PC-9 (cell line): ENCODE results near the gene BTRC. TPM values are rescaled to one million over a fixed set of nuclear protein-coding genes. Genes with fewer than 3 reads are reported as not detected.

Experiments
- BruUV-seq: library from RNA; stranded (reverse); fragments of 400-500 nt; replicated peaks from 2 replicates; lab custom pipeline; 2021; lab: Mats Ljungman, UMichigan
- CTCF ChIA-PET: fragments of 300-600 bp; sonication (Branson Sonifier 250); formaldehyde crosslinking; loops from one replicate; lab custom pipeline; 2022; ENCODE audit warnings: antibody characterized with exemption; lab: Charles Lee
- POLR2A ChIA-PET: fragments of 300-600 bp; sonication (Branson Sonifier 250); formaldehyde crosslinking; loops from one replicate; lab custom pipeline; 2022; ENCODE audit warnings: antibody characterized with exemption; ENCODE audit not compliant: unreplicated experiment; lab: Charles Lee
- DNase-seq, 2 experiments: peaks; one replicate each; pipeline versions ENCODE4 v3.0.0 to v3.0.0-alpha.2; 2015 to 2022; ENCODE audit warnings: mixed read lengths in 1 of 2
- H2AFZ ChIP-seq: fragments of 200-600 bp; sonication (generic); 2 replicates; pipeline ENCODE4 v1.8.1; 2017; ENCODE audit warnings: antibody characterized with exemption
- H3F3A ChIP-seq: fragments of 200-600 bp; sonication (generic); 2 replicates; pipeline ENCODE4 v1.8.1; 2017; ENCODE audit warnings: antibody characterized with exemption, mild to moderate bottlenecking, low read depth; ENCODE audit not compliant: insufficient read depth
- H3K27ac ChIP-seq: fragments of 200-600 bp; sonication (generic); 2 replicates; pipeline ENCODE4 v1.6.1; 2016; ENCODE audit warnings: mixed run types
- H3K27me3 ChIP-seq: fragments of 200-600 bp; sonication (generic); 2 replicates; pipeline ENCODE4 v1.6.1; 2016; ENCODE audit warnings: low read depth, mixed run types; ENCODE audit not compliant: insufficient read depth
- H3K36me3 ChIP-seq: fragments of 200-600 bp; sonication (generic); 2 replicates; pipeline ENCODE4 v1.6.1; 2016; ENCODE audit warnings: low read depth, mixed run types
- H3K4me1 ChIP-seq: fragments of 200-600 bp; sonication (generic); replicated peaks from 2 replicates; pipeline ENCODE4 v1.6.1; 2016; ENCODE audit warnings: mixed run types; ENCODE audit not compliant: insufficient read depth
- H3K4me2 ChIP-seq: fragments of 200-600 bp; sonication (generic); 2 replicates; pipeline ENCODE4 v1.6.1; 2017; ENCODE audit warnings: mixed run types
- H3K4me3 ChIP-seq: fragments of 200-600 bp; sonication (generic); 2 replicates; pipeline ENCODE4 v1.6.1; 2016; ENCODE audit warnings: mixed run types
- H3K79me2 ChIP-seq: fragments of 200-600 bp; sonication (generic); 2 replicates; pipeline ENCODE4 v1.6.1; 2017; ENCODE audit warnings: low read depth, mixed run types
- H3K9me2 ChIP-seq: fragments of 200-600 bp; sonication (generic); 2 replicates; pipeline ENCODE4 v1.8.1; 2017; ENCODE audit warnings: mild to moderate bottlenecking; ENCODE audit not compliant: insufficient read depth
- H3K9me3 ChIP-seq: fragments of 200-600 bp; sonication (generic); 2 replicates; pipeline ENCODE4 v1.8.1; 2016; ENCODE audit warnings: low read depth; ENCODE audit not compliant: insufficient read depth
- H4K20me1 ChIP-seq: fragments of 200-600 bp; sonication (generic); 2 replicates; pipeline ENCODE4 v1.8.1; 2017; ENCODE audit not compliant: insufficient read depth
- EZH2 ChIP-seq: fragments of 200-600 bp; sonication (generic); IDR thresholded peaks from 2 replicates; pipeline ENCODE4 v1.8.0; 2017; ENCODE audit warnings: antibody characterized with exemption, low read depth
- intact Hi-C: fragments of 100-400 bp; cut with micrococcal nuclease; formaldehyde crosslinking; loops from one replicate; pipeline ENCODE4 v1.10.0; 2022; ENCODE audit not compliant: unreplicated experiment
- total RNA-seq: library from RNA; stranded (reverse); gene quantifications from 2 replicates; pipeline ENCODE4 v1.2.3, GENCODE V29; 2021
- TF ChIP-seq, protein P1 (sequence below): fragments of 200-600 bp; sonication (generic); conservative IDR thresholded peaks from 2 replicates; pipeline ENCODE4 v1.6.1; 2017; ENCODE audit warnings: mixed run types, antibody characterized with exemption, mild to moderate bottlenecking, moderate library complexity

BTRC gene
- total RNA-seq, 1 experiment from 2014 or later, result 15.6 TPM

DNA sequence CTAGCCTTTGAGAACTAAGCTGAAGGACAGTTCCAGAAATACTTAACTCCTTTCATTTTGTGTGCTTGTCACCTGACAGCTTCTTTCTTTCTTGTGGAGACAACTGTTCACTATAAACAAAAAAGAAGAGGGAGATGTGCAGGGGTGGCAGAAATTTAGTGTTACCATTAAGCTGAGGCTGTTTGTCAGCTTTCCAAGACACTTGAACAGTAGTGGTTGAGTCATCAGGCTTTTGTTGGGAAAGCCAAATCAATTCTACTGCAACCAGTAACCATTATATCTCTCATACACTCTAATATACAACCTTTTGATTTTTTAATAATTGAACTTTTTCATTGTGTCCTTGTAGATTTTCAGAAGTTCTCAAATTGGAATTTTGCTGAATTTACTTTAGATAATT is 158.8 kb downstream of the BTRC start:
- Histone ChIP-seq H4K20me1 (no peaks in the 10 kb centered on the region), H3K9me2 (no peaks in the 10 kb centered on the region), H3K4me2 (no peak overlapping the region), H3F3A (no peaks in the 10 kb centered on the region), H3K36me3 (no peaks in the 10 kb centered on the region), H3K4me1 (no peaks in the 10 kb centered on the region), H3K79me2 (no peaks in the 10 kb centered on the region), H2AFZ (no peak overlapping the region), H3K27ac (no peak overlapping the region), H3K27me3 (no peaks in the 10 kb centered on the region), H3K4me3 (no peak overlapping the region), H3K9me3 (no peaks in the 10 kb centered on the region)
- no peak for TF ChIP-seq EZH2
- TF ChIP-seq, protein P1, sequence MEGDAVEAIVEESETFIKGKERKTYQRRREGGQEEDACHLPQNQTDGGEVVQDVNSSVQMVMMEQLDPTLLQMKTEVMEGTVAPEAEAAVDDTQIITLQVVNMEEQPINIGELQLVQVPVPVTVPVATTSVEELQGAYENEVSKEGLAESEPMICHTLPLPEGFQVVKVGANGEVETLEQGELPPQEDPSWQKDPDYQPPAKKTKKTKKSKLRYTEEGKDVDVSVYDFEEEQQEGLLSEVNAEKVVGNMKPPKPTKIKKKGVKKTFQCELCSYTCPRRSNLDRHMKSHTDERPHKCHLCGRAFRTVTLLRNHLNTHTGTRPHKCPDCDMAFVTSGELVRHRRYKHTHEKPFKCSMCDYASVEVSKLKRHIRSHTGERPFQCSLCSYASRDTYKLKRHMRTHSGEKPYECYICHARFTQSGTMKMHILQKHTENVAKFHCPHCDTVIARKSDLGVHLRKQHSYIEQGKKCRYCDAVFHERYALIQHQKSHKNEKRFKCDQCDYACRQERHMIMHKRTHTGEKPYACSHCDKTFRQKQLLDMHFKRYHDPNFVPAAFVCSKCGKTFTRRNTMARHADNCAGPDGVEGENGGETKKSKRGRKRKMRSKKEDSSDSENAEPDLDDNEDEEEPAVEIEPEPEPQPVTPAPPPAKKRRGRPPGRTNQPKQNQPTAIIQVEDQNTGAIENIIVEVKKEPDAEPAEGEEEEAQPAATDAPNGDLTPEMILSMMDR, result no peak
- DNase-seq, result no peak
- POLR2A ChIA-PET, result no interaction called here
- intact Hi-C loops, result no loop called here
- BruUV-seq, result no TSS peak
- CTCF ChIA-PET, result no interaction called here

DNA sequence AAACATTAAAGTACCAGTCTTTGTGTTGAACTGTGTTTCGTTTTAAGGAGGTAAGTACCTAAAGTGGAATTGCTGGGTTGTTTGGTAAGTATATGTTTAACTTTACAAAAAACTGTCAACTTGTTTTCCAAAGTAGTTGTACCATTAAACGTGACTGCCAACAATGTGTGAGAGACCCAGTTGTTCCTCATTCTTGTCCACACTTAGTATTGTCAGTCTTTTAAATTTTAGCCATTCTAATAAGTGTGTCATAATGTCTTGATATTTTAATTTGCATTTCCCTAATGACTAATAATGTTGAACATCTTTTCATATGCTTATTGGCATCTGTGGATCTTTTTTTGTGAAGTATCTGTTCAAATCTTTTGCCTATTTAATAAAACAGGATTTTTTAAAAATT is 159.8 kb downstream of the BTRC start:
- Histone ChIP-seq H2AFZ (no peak overlapping the region), H3K4me3 (no peak overlapping the region), H3K36me3 (no peaks in the 10 kb centered on the region), H3K4me1 (no peaks in the 10 kb centered on the region), H3K9me3 (no peaks in the 10 kb centered on the region), H3K79me2 (no peaks in the 10 kb centered on the region), H3K9me2 (no peaks in the 10 kb centered on the region), H4K20me1 (no peaks in the 10 kb centered on the region), H3K27ac (no peak overlapping the region), H3K4me2 (no peak overlapping the region), H3K27me3 (no peaks in the 10 kb centered on the region), H3F3A (no peaks in the 10 kb centered on the region)
- BruUV-seq, result no TSS peak
- DNase-seq, result no peak
- CTCF ChIA-PET, result interaction anchor here (0.7 kb wide), 1 partner anchor 196 kb away, joined by 4 read pairs; no protein-coding TSS in a partner anchor
- intact Hi-C loops, result no loop called here
- TF ChIP-seq, protein P1, result no peak
- no peak for TF ChIP-seq EZH2
- POLR2A ChIA-PET, result no interaction called here

DNA sequence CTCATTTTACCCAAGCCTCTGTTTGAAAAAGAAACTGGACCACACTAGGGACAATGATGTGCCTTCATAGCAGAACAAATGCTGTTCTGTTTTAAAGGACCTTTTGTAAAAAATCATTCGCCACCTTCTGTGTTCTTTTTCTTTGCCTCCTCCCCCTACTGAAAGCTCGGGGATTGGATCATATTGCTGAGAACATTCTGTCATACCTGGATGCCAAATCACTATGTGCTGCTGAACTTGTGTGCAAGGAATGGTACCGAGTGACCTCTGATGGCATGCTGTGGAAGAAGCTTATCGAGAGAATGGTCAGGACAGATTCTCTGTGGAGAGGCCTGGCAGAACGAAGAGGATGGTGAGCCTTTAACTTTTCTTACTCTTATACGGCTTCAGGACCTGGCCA is 171.9 kb downstream of the BTRC start:
- Histone ChIP-seq H3K79me2 (no peaks in the 10 kb centered on the region), H3F3A (no peaks in the 10 kb centered on the region), H3K36me3 (no peaks in the 10 kb centered on the region; the same call in 1 of the 2 replicates), H4K20me1 (no peaks in the 10 kb centered on the region), H3K4me3 (no peak overlapping the region), H3K4me1 (no peaks in the 10 kb centered on the region), H3K27ac (no peak overlapping the region), H2AFZ (no peak overlapping the region), H3K4me2 (no peak overlapping the region), H3K9me3 (no peaks in the 10 kb centered on the region), H3K27me3 (no peaks in the 10 kb centered on the region), H3K9me2 (no peaks in the 10 kb centered on the region)
- BruUV-seq, result no TSS peak
- CTCF ChIA-PET, result no interaction called here
- no peak for DNase-seq
- intact Hi-C loops, result no loop called here
- POLR2A ChIA-PET, result no interaction called here
- TF ChIP-seq, protein P1, result no peak
- TF ChIP-seq EZH2, result no peak
